ENCODE measurements around the gene HLF.
"Not testable (repeated sequence)": the region's sequence is repeated elsewhere in the genome, so short reads cannot be mapped to it uniquely, and the experiment has no call there.

Gene HLF

GRCh38 chr17:55314061-55314783 lies 49.5 kb downstream of the HLF start:
- DNase-seq, result no peak

GRCh38 chr17:55314784-55315491 lies 50.2 kb downstream of the HLF start:
- DNase-seq, result no peak

GRCh38 chr17:55316499-55316898 lies 51.7 kb downstream of the HLF start:
- no peak for DNase-seq

GRCh38 chr17:55317284-55317683 lies 52.5 kb downstream of the HLF start:
- DNase-seq, result no peak

- no peak for DNase-seq
Measured at GRCh38 chr17:55318081-55318480, 53.3 kb downstream of the HLF start.

- no peak for DNase-seq
Measured at GRCh38 chr17:55318715-55319487, 54.1 kb downstream of the HLF start.

- DNase-seq, result no peak
Measured at GRCh38 chr17:55319933-55320593, 55.3 kb downstream of the HLF start.

- DNase-seq, result no peak
Measured at GRCh38 chr17:55320594-55321426, 56.0 kb downstream of the HLF start.

- no peak for DNase-seq
Measured at GRCh38 chr17:55321427-55322060, 56.8 kb downstream of the HLF start.

- no peak for DNase-seq
Measured at GRCh38 chr17:55322453-55322985, 57.8 kb downstream of the HLF start.

- no peak for DNase-seq
Measured at GRCh38 chr17:55323518-55324295, 58.9 kb downstream of the HLF start.

- DNase-seq, result no peak
Measured at GRCh38 chr17:55324296-55324978, 59.7 kb downstream of the HLF start.

- DNase-seq, result no peak
Measured at GRCh38 chr17:55325406-55325805, 60.6 kb downstream of the HLF start.

GRCh38 chr17:55326030-55326429 lies 61.3 kb downstream of the HLF start:
- DNase-seq, result no peak

GRCh38 chr17:55327225-55328088 lies 62.7 kb downstream of the HLF start:
- no peak for DNase-seq

- DNase-seq, result not testable (repeated sequence)
Measured at GRCh38 chr17:55328514-55328913, 63.8 kb downstream of the HLF start.

- no peak for DNase-seq
Measured at GRCh38 chr17:55330344-55330933, 65.7 kb downstream of the HLF start.

- no peak for DNase-seq
Measured at GRCh38 chr17:55332296-55333041, 67.7 kb downstream of the HLF start.
